GM12878 (cell line): Measurements from ENCODE around the gene CBLIF. TPM values are rescaled to one million over a fixed set of nuclear protein-coding genes. Genes with fewer than 3 reads are reported as not detected.
"Not testable (repeated sequence)": the region's sequence is repeated elsewhere in the genome, so short reads cannot be mapped to it uniquely, and the experiment has no call there.

Experiments
- ATAC-seq: fragments of 200-7000 bp; cut with Tn5 transposase; 3 replicates; pipeline ENCODE4 v1.9.1; 2020; ENCODE audit warnings: mild to moderate bottlenecking, moderate library complexity
- BruUV-seq: library from RNA; stranded (reverse); fragments of 400-500 nt; replicated peaks from 2 replicates; lab custom pipeline; 2021; lab: Mats Ljungman, UMichigan
- CTCF ChIA-PET: fragments of 300-600 bp; sonication (Branson Sonifier 250); formaldehyde crosslinking; extraction: SDS; loops from one replicate; lab custom pipeline; 2021; ENCODE audit warnings: inconsistent platforms; lab: Yijun Ruan, JAX
- POLR2A ChIA-PET: fragments of 350-600 bp; formaldehyde crosslinking; extraction: SDS; loops from one replicate; lab custom pipeline; 2021; ENCODE audit warnings: inconsistent platforms; lab: Charles Lee
- RAD21 ChIA-PET: fragments of 300-600 bp; sonication (Branson Sonifier 250); formaldehyde crosslinking; loops from one replicate; lab custom pipeline; 2023; ENCODE audit warnings: antibody characterized with exemption; ENCODE audit not compliant: unreplicated experiment; lab: Charles Lee
- SMC1A ChIA-PET: fragments of 300-600 bp; sonication (Branson Sonifier 250); formaldehyde crosslinking; loops from one replicate; lab custom pipeline; 2023; ENCODE audit not compliant: unreplicated experiment, uncharacterized antibody; lab: Charles Lee
- DNase-seq: peaks from one replicate; pipeline ENCODE4 v3.0.0-alpha.2; 2011; ENCODE audit warnings: low read depth, low spot score
- FAIRE-seq: peaks from 3 replicates; lab custom pipeline; 2011; peaks lifted over from hg19 to GRCh38; lab: Jason Lieb, UNC
- H2AFZ ChIP-seq: 2 replicates; pipeline ENCODE4 v1.6.0; 2011; ENCODE audit warnings: low read depth, low read length, control low read depth; ENCODE audit not compliant: control insufficient read depth
- H3K27ac ChIP-seq: 2 replicates; pipeline ENCODE4 v1.5.1; 2011; ENCODE audit warnings: control low read depth; ENCODE audit not compliant: control insufficient read depth, insufficient read depth
- H3K27me3 ChIP-seq, 2 experiments: replicated peaks in 1 of 2; 2 replicates each; pipeline versions ENCODE4 v1.6.0 to v1.6.1; 2011; ENCODE audit warnings: low read length in 1 of 2; ENCODE audit not compliant: control insufficient read depth in 2 of 2, insufficient read depth in 2 of 2
- H3K36me3 ChIP-seq, 2 experiments: 2 replicates each; pipeline ENCODE4 v1.5.1; 2011; ENCODE audit warnings: low read length in 1 of 2; ENCODE audit not compliant: control insufficient read depth in 2 of 2, insufficient read depth in 2 of 2
- H3K4me1 ChIP-seq: 2 replicates; pipeline ENCODE4 v1.6.1; 2011; ENCODE audit warnings: mild to moderate bottlenecking, low read length, moderate library complexity, mixed read lengths; ENCODE audit not compliant: control insufficient read depth, insufficient read depth
- H3K4me2 ChIP-seq: 2 replicates; pipeline ENCODE4 v1.6.0; 2011; ENCODE audit warnings: control low read depth; ENCODE audit not compliant: control insufficient read depth, insufficient read depth
- H3K4me3 ChIP-seq: fragments of 200-600 bp; sonication (generic); 2 replicates; pipeline ENCODE4 v1.5.1; 2016
- H3K79me2 ChIP-seq: 2 replicates; pipeline ENCODE4 v1.6.0; 2011; ENCODE audit warnings: low read length; ENCODE audit not compliant: control insufficient read depth, insufficient read depth
- H3K9ac ChIP-seq: 2 replicates; pipeline ENCODE4 v1.8.0; 2011; ENCODE audit warnings: low read length, control low read depth, mixed read lengths; ENCODE audit not compliant: control insufficient read depth, insufficient read depth
- H3K9me3 ChIP-seq: replicated peaks from 3 replicates; pipeline ENCODE4 v1.5.1; 2011; ENCODE audit warnings: mild to moderate bottlenecking, low read length; ENCODE audit not compliant: control insufficient read depth, insufficient read depth
- H4K20me1 ChIP-seq: 2 replicates; pipeline ENCODE4 v1.6.0; 2011; ENCODE audit not compliant: control insufficient read depth, insufficient read depth
- CREB1 ChIP-seq: IDR thresholded peaks from 2 replicates; pipeline ENCODE4 v1.6.1; 2012; ENCODE audit warnings: low read depth, mild to moderate bottlenecking, inconsistent platforms
- RCOR1 ChIP-seq: conservative IDR thresholded peaks from 2 replicates; pipeline ENCODE4 v1.6.1; 2012; ENCODE audit warnings: low read depth, low read length, improper control_type of control experiment
- RFX5 ChIP-seq: IDR thresholded peaks from 2 replicates; pipeline ENCODE4 v1.6.1; 2011; ENCODE audit warnings: low read depth, low read length, improper control_type of control experiment
- SP1 ChIP-seq: IDR thresholded peaks from one replicate; pipeline ENCODE4 v1.6.1; 2011; ENCODE audit warnings: low read depth, low read length
- SPI1 ChIP-seq: IDR thresholded peaks from 2 replicates; pipeline ENCODE4 v1.6.1; 2011; ENCODE audit warnings: low read depth, mild to moderate bottlenecking, low read length, moderate library complexity, borderline replicate concordance; ENCODE audit not compliant: insufficient read depth
- SUZ12 ChIP-seq: fragments of 200-600 bp; sonication (generic); IDR thresholded peaks from one replicate; pipeline ENCODE4 v1.6.1; 2018; ENCODE audit warnings: antibody characterized with exemption, mild to moderate bottlenecking; ENCODE audit not compliant: unreplicated experiment
- WGBS: methylation state at CpG from one replicate; pipeline ENCODE4 v1.1.6; 2016; ENCODE audit warnings: low lambda C conversion rate; ENCODE audit not compliant: insufficient replicate concordance, insufficient coverage; ENCODE audit errors: missing lambda C conversion rate; 5-methylcytosine and 5-hydroxymethylcytosine counted together
- in situ Hi-C: fragments of 300-500 bp; cut with MboI; formaldehyde crosslinking; loops from 9 replicates; pipeline ENCODE4 v1.14.3; 2018; ENCODE audit warnings: mixed read lengths
- intact Hi-C: fragments of 100-400 bp; cut with micrococcal nuclease; formaldehyde crosslinking; loops from one replicate; pipeline ENCODE4 v1.14.2; 2022; ENCODE audit not compliant: unreplicated experiment
- polyA plus RNA-seq, 11 experiments: library from polyadenylated mRNA; depleted of rRNA in 4 of 11; unstranded in 6 of 11; stranded (reverse) in 5 of 11; fragments of >200 nt; fragmentation: Nextera tagmentation in 4 of 11; fragmentation: Illumina TruSeq in 1 of 11; extraction: Ambion mirVana in 4 of 11; extraction: Trizol in 1 of 11; gene quantifications; 1 replicate in 1 of 11; 2 replicates in 10 of 11; pipeline versions ENCODE4 v1.2.1 to v1.2.3, GENCODE V29; 2011 to 2016; ENCODE audit warnings: inconsistent platforms in 2 of 11, missing spikeins in 2 of 11, low read depth in 1 of 11
- total RNA-seq, 4 experiments: library from RNA; depleted of rRNA in 3 of 4; stranded (reverse); fragments of >200 nt in 3 of 4; fragmentation: Illumina TruSeq in 1 of 4; extraction: Trizol in 1 of 4; gene quantifications; 2 replicates each; pipeline versions ENCODE4 v1.2.1 to v1.2.3, GENCODE V29; 2013 to 2021
- TF ChIP-seq, protein P1 (sequence below): fragments of 450-650 bp; IDR thresholded peaks from 2 replicates; pipeline ENCODE4 v1.6.1; 2016; ENCODE audit warnings: mild to moderate bottlenecking, moderate library complexity, borderline replicate concordance
- TF ChIP-seq, protein P2 (sequence below): IDR thresholded peaks from 2 replicates; pipeline ENCODE4 v1.6.1; 2011; ENCODE audit warnings: low read depth, low read length, improper control_type of control experiment, borderline replicate concordance
- TF ChIP-seq, protein P3 (sequence below): fragments of 450-650 bp; IDR thresholded peaks from 2 replicates; pipeline ENCODE4 v1.6.1; 2018; ENCODE audit warnings: mild to moderate bottlenecking, low read depth, moderate library complexity; ENCODE audit not compliant: partially characterized antibody

Gene CBLIF
- total and polyA plus RNA-seq, 10 of the 15 experiments (the other 5 are each of a cell fraction or from before 2014, with no cell fraction given): not detected

DNA sequence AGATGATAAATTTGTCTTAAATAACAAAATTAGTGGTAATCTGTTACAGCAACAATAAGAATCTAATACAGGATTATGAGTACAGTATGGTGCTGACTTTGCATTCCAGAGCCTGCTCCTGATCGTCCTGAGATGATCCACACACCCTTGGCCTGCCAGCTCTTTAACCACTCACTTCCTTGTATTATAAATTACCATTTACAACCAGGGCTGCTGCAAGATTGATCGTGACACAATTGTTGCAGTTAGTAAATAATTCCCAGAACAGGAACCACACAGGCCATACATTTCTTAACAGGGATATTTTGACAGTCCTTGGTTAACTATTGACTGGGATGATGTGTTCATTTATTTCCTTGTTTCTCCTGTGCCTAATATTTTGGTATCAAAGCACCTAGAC is 3.8 kb upstream of the CBLIF start:
- DNase-seq (no peak), FAIRE-seq (no peak), ATAC-seq (no peak)
- ChIA-PET RAD21 (no interaction called here), SMC1A (interaction anchor here (1.1 kb wide), 1 partner anchor 20 kb away, joined by 4 read pairs; no protein-coding TSS in a partner anchor), POLR2A (no interaction called here), CTCF (no interaction called here)
- Histone ChIP-seq H3K27ac (no peak overlapping the region), H3K9me3 (no peaks in the 10 kb centered on the region), H3K4me3 (no peak overlapping the region), H4K20me1 (no peaks in the 10 kb centered on the region), H3K9ac (no peak overlapping the region), H3K27me3 (no peaks in the 10 kb centered on the region; a peak in 1 of 4 replicates), H3K4me1 (no peaks in the 10 kb centered on the region), H2AFZ (no peak overlapping the region), H3K36me3 (no peaks in the 10 kb centered on the region), H3K4me2 (no peak overlapping the region), H3K79me2 (no peaks in the 10 kb centered on the region)
- WGBS: 0% methylated on average over 2 of the region's 2 CpGs
- TF ChIP-seq, protein P1, sequence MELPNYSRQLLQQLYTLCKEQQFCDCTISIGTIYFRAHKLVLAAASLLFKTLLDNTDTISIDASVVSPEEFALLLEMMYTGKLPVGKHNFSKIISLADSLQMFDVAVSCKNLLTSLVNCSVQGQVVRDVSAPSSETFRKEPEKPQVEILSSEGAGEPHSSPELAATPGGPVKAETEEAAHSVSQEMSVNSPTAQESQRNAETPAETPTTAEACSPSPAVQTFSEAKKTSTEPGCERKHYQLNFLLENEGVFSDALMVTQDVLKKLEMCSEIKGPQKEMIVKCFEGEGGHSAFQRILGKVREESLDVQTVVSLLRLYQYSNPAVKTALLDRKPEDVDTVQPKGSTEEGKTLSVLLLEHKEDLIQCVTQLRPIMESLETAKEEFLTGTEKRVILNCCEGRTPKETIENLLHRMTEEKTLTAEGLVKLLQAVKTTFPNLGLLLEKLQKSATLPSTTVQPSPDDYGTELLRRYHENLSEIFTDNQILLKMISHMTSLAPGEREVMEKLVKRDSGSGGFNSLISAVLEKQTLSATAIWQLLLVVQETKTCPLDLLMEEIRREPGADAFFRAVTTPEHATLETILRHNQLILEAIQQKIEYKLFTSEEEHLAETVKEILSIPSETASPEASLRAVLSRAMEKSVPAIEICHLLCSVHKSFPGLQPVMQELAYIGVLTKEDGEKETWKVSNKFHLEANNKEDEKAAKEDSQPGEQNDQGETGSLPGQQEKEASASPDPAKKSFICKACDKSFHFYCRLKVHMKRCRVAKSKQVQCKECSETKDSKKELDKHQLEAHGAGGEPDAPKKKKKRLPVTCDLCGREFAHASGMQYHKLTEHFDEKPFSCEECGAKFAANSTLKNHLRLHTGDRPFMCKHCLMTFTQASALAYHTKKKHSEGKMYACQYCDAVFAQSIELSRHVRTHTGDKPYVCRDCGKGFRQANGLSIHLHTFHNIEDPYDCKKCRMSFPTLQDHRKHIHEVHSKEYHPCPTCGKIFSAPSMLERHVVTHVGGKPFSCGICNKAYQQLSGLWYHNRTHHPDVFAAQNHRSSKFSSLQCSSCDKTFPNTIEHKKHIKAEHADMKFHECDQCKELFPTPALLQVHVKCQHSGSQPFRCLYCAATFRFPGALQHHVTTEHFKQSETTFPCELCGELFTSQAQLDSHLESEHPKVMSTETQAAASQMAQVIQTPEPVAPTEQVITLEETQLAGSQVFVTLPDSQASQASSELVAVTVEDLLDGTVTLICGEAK: no peak
- TF ChIP-seq, protein P2, sequence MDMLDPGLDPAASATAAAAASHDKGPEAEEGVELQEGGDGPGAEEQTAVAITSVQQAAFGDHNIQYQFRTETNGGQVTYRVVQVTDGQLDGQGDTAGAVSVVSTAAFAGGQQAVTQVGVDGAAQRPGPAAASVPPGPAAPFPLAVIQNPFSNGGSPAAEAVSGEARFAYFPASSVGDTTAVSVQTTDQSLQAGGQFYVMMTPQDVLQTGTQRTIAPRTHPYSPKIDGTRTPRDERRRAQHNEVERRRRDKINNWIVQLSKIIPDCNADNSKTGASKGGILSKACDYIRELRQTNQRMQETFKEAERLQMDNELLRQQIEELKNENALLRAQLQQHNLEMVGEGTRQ: no peak
- TF ChIP-seq CREB1 (no peak), SPI1 (no peak), RFX5 (no peak), SP1 (no peak), RCOR1 (no peak), SUZ12 (no peak)
- TF ChIP-seq, protein P3, sequence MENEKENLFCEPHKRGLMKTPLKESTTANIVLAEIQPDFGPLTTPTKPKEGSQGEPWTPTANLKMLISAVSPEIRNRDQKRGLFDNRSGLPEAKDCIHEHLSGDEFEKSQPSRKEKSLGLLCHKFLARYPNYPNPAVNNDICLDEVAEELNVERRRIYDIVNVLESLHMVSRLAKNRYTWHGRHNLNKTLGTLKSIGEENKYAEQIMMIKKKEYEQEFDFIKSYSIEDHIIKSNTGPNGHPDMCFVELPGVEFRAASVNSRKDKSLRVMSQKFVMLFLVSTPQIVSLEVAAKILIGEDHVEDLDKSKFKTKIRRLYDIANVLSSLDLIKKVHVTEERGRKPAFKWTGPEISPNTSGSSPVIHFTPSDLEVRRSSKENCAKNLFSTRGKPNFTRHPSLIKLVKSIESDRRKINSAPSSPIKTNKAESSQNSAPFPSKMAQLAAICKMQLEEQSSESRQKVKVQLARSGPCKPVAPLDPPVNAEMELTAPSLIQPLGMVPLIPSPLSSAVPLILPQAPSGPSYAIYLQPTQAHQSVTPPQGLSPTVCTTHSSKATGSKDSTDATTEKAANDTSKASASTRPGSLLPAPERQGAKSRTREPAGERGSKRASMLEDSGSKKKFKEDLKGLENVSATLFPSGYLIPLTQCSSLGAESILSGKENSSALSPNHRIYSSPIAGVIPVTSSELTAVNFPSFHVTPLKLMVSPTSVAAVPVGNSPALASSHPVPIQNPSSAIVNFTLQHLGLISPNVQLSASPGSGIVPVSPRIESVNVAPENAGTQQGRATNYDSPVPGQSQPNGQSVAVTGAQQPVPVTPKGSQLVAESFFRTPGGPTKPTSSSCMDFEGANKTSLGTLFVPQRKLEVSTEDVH: no peak
- no TSS peak for BruUV-seq
- in situ Hi-C loops (no loop called here), intact Hi-C loops (no loop called here)

DNA sequence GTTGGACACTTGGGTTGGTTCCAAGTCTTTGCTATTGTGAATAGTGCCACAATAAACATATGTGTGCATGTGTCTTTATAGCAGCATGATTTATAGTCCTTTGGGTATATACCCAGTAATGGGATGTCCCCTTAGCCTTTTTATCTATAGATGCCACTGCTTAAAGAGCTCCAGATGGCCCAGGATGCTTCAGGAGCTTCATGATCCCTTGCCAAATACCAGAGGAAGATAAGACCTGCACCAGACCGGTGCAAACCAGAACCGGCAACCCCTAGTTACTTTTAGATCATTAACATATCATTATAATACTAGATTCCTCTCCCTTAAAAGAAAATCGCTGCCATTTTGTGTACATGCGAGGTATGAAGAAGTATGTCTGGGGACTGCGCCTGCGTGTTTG is 3.1 kb upstream of the CBLIF start:
- H3K27ac ChIP-seq, in situ Hi-C loops, H3K4me1 ChIP-seq, SMC1A ChIA-PET, H3K9me3 ChIP-seq, FAIRE-seq, H3K36me3 ChIP-seq, POLR2A ChIA-PET, H2AFZ ChIP-seq, BruUV-seq, DNase-seq, H3K4me3 ChIP-seq, intact Hi-C loops, RAD21 ChIA-PET, H3K27me3 ChIP-seq, H4K20me1 ChIP-seq, ATAC-seq, H3K79me2 ChIP-seq, H3K4me2 ChIP-seq, CTCF ChIA-PET, H3K9ac ChIP-seq: not testable (repeated sequence)
- WGBS: 66% methylated on average over 6 of the region's 6 CpGs
